OCI-M1 (cell line): Measurements from ENCODE around the gene KLHL12.
A peak's percentile ranks its signal among the peaks of the same experiment; 100 is the strongest.

Experiments used
- DNase-seq: peaks from one replicate; lab custom pipeline; 2025; lab: John Stamatoyannopoulos, UW

Gene KLHL12

DNA sequence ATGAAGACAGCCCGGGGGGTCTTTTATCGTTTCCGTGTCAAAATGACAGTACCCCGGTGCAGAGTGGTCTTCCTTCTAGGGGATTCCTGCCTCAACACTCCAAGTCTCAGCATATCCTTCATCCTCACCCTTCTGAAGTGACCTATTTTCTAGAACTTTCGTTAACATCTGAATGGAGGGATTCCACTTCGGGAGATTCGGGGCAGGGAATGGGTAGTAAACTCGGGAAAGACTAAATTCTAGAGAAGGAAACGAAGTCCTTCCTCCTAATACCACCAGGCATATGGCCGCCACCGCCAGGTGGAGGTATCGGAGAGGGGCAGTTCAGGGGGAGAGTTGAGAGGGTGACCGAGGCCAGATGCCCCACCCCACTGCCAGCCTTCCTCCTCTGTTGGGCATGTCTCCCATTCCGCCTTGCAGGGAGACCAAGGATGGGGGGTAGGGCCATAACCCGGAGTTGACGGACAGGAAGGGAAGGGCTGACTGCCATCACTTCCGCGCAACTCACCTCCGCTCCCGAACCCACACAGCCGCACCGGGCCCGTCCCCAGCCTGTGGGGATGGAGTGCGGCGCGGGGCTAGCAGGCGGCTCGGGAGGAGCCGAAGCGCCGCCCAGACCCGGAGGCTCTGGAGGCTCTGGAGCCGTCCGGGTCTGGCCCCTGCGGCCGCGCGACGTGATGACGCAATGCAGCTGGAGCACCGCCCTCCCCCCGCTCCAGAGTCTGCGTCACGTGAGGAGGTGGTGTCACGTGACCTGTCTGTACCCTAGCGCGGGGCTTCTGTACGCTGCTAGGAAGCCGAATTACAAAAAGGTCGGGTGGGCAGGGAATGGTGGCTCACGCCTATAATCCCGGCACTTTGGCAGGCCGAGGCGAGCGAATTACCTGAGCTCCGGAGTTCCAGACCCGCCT is at the start of gene KLHL12:
TSS of gene KLHL12 (minus strand) at position 654 of the 911 bp plus-strand sequence. CDS start 2,072 bp downstream, outside the sequence.
- peak; percentile 98 for DNase-seq

DNA sequence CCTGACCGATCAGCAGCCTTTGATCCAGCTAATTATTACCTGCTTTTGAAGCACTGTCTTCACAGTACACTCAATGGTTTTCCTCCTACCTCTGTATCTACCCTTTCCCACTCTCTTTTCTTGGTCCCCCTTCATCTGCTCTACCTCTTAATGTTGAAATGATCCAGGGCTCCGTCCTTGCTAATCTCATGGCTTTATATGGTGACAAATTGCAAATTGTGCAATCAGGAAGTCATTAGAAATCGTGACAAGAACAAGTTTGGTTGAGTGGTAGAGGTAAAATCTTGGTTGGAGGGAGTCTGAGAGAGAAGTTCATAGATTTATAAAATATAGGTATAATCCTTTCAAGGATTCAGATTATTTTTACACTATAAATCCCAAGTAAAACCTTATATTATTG is 49.6 kb upstream of the KLHL12 start:
- DNase-seq = peak; percentile 47

DNA sequence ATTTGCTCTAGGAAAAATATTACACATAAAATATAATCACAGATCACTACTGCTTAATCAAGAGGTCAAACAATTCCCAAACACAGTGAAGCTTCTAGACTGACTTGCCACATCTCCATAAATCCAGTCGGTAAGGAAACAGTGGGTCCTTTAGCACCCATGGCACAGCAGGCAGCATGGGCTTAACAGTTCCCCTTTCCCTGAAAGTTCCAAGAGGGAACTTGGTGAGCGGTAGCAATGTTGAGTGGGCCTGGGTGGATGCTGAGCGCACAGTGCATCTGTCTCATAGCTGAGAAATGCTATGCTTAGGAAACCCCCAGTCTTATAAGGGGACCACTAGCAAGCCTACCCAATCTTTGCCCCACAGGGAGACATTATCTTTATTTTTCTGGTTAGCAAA is 47.8 kb upstream of the KLHL12 start:
- no peak for DNase-seq

DNA sequence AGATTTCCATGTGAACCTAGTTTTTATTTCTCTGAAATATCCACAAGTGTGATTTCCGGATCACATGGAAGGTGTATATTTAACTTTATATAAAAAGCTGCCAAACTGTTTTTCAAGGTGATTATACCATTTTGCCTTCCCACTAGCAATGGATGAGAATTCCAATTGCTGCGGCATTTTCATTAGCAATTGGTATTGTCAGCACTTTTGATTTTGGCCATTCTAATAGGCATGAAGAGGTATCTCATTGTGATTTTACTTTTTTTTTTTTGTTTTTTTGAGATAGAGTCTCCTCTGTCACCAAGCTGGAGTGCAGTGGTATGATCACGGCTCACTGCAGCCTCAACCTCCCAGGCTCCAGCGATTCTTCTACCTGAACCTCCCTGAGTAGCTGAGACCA is 45.0 kb upstream of the KLHL12 start:
- no peak for DNase-seq

DNA sequence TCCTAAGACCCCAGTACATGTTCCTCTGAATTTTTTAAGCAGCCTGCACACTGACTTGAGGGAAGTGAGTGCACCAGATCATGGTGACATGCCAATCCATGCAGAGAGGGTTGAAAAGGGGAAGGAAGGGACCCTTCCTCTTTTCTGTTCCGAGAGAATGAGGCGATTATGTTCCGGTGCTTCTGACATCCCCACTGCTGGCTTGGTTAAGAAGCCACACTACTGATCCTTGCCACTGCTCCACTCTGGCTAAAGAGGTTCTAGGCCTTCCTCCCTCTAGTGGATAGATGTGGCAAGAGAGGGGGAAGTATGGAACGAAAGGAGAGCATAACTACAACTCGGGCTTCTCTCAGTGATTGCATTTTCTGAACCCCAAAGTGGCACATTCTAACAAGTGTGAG is 41.9 kb upstream of the KLHL12 start:
- DNase-seq = peak; percentile 95

DNA sequence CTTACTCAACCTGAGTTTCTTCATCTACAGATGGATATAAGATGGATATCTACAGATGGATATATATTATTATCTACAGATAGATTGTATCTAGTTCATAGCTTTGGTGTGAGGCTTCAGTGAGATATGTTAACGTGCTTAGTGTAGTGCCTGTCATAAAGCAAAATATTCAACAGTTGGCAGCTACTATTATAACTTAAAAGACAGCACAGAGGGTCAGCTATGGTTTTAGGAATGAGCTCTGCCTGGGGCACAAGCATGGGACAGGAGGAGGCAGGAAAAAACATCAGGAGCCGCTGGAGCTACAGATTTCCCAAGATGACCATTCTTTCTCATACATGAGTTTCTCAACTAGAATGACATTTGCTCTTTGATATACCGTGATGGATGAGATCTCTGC is 41.3 kb upstream of the KLHL12 start:
- DNase-seq = no peak

DNA sequence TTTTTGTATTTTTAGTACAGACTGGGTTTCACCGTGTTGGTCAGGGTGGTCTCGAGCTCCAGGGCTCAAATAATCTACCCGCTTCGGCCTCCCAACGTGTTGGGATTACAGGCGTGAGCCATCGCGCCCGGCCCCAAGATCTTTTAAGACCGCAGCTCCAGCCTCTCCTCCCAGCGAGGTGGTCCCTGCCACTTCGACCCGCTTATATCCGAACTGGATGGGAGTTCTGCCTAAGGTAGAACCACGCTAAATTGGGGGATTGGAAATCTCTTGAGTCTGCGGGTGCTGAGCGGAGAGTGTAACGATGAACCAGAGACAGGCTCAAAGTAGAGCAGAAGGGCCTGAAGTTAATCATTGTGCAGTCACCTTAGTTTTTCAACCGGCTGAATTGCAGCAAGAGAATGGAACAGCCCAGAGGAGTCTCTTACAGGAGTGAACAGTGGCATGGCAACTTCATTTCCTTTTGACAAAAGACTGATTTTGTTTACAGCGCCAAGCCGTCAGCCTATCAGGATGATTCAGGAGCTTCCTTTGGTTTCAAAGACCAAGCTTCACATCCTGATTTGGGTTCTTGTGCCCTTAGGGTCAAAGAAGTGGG is 40.7 kb upstream of the KLHL12 start:
- DNase-seq = peak; percentile 76

DNA sequence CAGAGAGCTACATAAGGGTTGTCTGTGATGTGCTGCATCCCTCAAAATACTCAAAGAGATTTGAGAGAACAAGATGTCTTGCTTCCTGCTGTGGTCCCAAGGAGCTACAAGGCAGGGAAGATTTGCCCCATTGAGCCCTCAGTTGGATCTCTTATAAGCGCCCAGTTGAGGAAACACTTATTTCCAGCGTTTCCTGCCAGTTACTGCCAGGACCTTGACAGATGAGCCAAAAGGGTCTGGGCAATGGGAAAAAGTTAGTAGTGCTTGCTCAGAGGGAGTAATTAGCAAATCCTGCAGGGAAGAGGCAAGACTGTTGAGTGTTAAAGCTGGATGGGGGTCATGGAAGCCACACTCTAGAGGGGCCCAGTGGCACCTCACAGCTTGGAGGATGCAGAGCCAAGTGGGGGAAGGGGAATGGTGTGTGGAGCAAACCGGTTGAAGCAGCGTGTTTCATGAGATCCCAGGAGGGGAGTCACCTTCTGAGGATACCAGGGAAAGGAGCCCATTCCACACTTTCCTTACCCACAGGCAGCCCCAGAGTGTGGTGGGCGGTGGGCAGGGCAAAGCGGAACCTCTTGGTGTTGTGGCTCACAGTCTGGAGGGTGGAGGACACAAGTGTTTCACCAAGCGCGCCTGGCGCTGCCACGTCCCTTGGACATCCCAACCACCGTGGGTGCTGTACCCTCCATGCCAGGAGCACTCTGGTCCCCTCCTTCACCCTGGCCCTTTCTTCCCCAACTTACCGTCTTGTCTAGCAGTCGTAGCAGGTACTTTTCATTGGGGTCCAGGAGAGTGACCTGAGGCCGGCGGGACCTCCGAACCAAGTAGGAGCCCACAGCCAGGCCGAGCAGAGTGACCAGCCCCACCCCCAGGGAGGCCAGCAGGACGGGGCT is 39.2 kb upstream of the KLHL12 start:
- DNase-seq = no peak

DNA sequence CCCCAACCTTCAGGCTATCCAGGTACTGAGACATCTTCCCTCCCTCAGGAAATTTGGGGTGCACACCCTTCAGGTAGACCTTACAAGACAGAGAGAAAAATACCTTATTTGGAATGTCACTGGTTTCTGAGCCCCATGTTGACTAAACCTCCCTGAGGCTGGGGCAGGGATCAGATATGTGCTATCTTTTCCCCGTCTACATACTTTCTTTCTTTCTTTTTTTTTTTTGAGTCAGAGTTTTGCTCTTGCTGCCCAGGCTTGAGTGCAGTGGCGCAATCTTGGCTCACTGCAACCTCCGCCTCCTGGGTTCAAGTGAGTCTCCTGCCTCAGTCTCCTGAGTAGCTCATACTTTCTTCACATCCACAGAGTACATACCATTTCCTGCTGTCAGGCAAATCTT is 38.4 kb upstream of the KLHL12 start:
- DNase-seq = no peak

DNA sequence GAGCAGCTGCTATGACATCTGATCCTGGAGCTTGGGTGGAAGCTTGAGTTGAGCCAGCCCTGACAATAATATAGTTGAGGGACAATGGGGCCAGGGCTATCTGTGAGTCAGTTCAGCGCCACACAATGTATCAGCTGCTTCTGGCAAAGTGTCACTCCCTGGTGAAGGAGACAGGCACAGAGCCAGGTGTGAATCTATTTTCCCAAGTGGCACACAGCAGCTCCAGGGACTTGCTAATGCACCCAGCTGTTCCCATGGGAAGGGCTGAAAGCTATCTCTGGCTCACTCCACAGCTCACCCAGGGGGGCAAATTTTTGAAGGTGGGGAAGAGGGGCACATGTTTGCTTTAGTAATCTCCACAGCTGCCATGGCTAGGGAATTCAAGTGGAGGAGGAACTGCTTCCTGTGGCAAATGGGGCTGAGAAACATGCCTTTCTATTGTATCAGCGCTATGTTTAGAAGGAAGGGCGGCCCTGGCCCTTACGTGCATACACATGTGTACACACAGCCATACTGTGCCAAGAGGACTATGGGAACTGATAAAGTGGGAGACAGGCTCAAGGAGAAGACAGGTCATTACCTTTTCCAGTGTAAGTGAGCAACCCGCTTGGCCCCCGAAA is 37.9 kb upstream of the KLHL12 start:
- DNase-seq = no peak

DNA sequence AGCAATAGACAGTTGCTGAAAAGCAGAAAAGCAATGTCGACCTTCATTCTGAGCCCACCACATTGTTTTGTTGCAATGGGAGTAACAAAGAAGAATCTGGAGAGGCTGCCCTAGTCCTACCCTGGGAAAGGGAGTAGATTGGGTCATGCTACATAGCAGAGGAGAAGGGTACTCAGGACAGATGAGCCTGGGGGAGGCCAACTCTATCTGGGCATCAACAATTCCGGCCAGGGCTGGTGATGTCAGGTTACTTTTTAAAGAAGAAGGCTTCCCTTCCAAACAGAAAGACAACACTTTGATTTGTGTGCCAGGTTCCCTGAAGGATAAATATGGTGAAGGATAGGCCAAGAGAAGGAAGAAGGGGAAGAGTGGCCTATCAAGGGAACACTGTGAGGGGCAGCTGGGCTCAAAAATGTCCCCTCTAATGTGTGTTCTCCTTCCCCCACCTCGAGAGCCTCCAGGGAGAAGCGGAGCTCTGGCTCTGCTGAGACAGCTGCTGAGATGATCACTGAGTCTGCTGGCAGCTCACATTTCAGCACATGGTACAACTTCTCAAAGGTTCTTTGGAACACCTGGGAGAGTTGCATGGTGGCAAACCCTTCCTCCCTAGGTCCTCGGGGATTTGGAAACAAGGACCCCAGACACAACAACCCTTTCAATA is 34.3 kb upstream of the KLHL12 start:
- DNase-seq = no peak

DNA sequence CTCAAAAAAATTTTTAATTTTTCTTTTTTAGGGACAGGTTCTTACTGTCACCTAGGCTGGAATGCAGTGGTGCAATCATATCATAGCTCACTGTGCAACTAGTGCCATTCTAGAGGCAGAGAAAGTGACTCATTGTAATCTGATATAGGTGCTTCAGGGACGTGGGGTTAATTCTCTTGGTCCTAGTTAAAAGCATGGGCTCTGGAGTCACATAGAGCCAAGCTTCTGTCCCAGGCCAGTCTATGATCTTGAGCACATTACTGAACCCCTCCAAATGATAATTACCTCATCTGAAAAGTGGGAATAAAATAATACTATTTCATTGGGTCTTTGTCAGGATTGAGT is 32.2 kb upstream of the KLHL12 start:
- DNase-seq = peak; percentile 58

DNA sequence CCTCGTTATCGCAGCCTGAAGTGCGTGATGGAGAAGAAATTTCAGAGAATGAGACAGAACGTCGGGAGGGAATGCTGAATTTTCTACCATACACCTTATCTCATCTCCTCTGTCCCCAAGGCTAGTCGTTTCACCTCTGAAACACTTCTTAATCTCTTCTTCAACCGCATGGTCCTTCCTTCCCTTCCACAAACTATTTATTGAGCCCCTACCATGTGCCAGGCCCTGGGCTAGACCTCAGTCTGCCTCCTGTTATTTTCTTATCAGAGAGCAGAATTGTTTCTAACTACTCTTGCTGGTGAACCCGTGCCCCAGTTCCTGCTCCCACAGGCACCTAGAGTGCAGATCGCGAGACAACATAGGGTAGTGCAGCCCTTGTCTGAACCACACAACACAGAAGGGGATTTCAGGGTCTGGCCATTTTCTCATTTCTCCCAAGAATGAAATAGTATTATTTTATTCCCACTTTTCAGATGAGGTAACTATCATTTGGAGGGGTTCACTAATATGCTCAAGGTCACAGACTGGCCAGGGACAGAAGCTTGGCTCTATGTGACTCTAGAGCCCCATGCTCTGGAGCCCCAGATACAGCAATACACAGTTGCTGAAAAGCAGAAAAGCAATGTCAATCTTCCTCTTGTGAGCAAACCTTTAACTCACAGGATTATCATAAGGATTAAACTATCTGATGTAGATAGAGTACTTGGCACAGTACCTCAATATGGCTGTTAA is 31.7 kb upstream of the KLHL12 start:
- peak; percentile 82 for DNase-seq

DNA sequence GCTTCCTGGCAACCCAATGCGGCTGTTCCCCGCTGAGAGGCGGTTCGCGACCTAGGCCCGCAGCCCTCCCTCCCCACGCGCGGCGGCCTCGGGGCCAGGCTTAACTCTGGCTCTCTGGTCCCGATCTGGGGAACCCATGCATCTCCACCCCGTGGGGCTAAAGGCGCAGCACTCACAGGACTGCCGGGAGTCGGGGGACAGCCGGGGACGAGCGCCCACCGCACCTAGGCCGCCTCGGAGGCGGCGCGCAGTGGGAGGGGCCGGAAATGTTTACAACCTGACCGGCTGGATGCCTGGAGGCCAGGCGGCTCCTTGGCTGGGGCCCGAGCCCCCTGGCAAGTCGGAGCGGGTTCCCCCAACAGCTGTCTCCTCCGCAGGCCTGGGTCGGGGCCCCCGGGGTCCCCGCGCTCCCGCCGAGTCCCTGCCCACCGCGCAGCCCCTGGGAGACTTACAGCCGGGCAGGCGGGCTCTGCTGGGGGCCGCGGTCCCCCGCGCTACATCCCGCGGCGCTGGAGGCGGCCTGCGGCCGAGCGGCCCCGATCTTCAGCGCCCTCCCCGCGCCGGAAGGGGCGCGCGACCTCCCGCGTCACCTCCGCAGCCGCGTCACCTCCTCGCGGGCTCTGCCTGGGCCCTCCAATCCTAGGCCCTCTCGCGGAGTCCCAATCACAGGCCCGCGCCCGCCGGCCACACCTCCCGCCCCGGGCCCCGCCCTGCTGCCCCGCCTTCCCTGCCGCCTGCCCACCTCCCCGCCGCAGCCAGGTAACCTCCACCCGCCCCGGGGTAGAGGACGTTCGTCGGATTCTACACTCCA is 30.9 kb upstream of the KLHL12 start, which contains the start of gene ADIPOR1:
TSS of gene ADIPOR1 (minus strand) at position 580 of the 811 bp plus-strand sequence. CDS start 7,242 bp downstream, outside the sequence.
- peak; percentile 94 for DNase-seq

DNA sequence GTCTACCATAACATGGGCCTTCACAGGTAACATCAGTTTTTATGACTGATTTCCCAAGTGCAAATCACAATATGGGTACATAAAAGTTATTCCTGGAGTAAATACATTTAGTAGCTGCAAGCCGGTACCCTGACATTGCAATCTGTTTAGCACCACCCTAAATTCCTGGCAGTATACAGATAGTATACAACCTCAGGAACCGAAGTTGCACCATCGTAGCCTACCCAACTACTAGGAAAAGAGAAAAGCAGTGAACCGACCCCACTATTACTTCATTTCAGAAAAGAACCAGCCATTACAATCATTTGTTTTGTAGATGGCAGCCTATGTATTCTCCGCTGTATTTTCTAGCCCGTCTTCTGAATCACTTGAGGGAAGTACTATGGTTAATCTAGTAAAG is 29.9 kb upstream of the KLHL12 start:
- DNase-seq = no peak

DNA sequence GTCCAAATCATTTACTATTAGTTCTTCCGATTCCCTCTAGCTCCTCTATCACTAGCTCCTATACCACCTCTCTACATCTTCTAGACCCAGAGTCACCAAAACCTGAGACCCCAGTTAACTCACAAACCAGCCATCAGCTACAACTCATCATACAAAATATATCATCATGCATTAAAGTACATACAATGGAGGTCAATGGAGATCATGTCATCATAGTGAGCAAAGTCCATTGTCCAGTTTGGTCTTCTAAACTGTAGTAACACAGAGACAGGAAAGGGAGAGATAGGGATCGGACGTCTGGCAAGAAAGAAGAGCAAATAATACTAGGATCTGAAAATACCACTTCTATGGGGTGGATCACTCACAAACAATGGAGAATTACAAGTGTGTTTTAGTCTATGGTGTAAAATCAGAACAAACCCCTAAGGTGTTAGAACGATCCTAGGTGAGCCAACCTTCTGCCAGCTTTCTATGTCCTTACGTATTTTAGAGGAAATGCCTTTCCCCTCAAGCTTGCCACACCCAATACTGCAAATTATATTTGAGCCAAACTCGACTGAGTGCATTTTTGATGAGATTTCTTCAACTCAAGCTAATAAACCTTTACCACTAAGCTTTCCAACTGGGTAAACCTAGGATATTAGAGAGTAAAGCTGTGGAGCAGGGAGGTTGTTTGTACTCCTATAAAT is 27.2 kb upstream of the KLHL12 start:
- no peak for DNase-seq

DNA sequence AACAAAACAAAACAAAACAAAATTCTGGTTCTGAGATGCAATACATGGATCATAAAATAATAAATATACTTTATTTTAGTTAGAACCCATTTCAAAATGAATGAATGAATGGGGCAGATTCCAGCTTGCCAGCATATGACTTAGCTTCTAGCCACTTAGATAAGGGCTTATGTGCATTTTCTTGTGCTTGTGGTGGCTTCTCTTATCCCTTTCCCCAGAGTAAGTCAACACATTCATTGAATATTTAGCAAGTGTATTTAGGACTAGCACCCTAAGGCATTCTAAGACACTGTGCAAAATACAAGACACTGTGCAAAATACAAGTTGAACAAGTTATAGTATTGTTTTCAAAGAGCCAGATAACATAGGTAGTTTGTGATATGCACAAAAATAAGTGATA is 26.4 kb upstream of the KLHL12 start:
- peak; percentile 34 for DNase-seq

DNA sequence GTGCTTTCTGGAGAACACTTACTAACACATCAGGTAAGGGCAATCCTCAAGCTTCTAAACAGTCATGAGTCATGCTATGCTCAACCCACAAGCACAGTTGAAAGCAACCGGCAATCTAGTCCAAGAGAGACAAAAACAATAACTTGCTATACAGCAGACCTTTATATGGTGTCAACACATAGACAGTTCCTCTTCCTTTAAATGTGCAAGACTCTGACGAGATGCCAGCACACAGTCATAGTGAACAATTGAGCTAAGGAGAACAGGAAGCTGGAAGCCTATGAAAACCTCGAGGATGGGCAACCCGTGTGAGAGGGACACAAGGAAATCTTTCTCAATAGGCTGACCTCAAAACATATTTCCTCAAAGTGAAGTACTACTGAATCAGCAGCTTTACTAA is 25.8 kb upstream of the KLHL12 start:
- DNase-seq = peak; percentile 74

DNA sequence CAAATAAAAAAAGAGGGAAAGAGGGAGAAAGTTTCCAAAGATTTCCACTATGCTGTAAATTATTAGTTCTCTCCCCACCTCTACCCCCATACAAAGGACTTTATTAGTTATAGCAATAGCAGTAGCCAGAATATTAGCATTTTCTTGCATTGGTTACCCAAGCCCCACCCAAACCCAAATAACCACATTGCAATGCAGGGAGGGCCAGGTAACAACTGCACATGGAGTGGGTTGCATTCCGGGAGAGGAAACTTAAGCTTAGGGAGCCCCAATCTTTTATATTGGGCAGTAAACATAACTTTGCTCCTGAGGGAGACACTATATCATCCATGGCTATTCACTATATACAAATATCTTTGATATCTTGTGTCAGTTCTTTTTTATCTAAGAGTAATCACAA is 25.1 kb upstream of the KLHL12 start:
- no peak for DNase-seq
